ENCODE data around the gene MYZAP. TPM values are rescaled to one million over a fixed set of nuclear protein-coding genes. Genes with fewer than 3 reads are reported as not detected.

Gene MYZAP
- total and polyA plus RNA-seq, 10 donors: 4.1 to 26.2 (median 13.8) TPM

DNA sequence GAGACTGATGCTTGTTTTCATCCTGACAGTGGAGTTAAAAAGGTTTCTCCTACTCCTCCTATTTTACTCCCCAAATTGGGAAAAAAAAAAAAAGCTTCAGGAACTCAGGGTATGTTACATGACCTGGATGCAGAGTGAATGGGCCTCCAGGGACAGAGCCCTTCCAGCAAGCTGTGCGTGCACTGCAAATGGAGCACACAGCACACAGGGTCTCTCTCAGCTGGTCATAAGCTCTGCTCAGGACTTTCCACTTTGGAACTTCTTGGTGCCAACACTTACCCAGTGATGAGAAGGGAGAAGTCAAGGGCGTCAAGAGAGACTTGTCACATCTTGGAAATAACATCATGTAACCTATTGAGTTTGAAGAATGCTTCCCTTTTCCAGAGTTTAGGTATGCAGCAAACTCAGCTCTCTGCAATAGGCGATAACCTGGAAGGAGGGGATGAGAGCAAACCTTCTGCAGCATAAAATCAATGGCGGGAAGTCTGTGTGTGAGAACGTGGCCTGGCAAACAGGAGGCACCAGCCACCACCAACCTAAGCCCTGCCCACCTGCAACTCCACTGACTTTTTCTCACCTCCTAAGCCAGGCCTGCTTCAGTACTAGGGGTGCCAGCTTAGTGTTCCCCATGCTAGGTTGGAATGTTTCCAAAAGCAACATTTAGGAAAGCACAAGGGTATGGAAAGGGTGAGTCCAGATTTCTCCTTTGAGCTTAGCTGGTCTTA, 39.8 kb downstream of the MYZAP start:
- Histone ChIP-seq H3K4me1 (peaks cover 0 to 8% (median 0%) of the 10 kb centered on the region in 6 donors), H3K4me3 (no peak overlapping the region), H3K36me3 (peaks cover 0 to 27% (median 0%) of the 10 kb centered on the region in 6 donors), H3K9me3 (no peaks in the 10 kb centered on the region), H3K27me3 (replicated peaks in 1 of 7) (no peaks in the 10 kb centered on the region), H3K27ac (no peak overlapping the region)
- WGBS, 5 donors: 84 to 95% (median 93%) methylated on average over 5 of the region's 5 CpGs
- intact Hi-C loops (cut with DNase I; ENCODE audit: low total_unique reads): no loop called here
- no peak for DNase-seq
- no peak for TF ChIP-seq POLR2AphosphoS5 (IDR thresholded peaks at IDR 0.05)
- TF ChIP-seq POLR2A (IDR thresholded peaks at IDR 0.05): no peak
- TF ChIP-seq, protein P1, sequence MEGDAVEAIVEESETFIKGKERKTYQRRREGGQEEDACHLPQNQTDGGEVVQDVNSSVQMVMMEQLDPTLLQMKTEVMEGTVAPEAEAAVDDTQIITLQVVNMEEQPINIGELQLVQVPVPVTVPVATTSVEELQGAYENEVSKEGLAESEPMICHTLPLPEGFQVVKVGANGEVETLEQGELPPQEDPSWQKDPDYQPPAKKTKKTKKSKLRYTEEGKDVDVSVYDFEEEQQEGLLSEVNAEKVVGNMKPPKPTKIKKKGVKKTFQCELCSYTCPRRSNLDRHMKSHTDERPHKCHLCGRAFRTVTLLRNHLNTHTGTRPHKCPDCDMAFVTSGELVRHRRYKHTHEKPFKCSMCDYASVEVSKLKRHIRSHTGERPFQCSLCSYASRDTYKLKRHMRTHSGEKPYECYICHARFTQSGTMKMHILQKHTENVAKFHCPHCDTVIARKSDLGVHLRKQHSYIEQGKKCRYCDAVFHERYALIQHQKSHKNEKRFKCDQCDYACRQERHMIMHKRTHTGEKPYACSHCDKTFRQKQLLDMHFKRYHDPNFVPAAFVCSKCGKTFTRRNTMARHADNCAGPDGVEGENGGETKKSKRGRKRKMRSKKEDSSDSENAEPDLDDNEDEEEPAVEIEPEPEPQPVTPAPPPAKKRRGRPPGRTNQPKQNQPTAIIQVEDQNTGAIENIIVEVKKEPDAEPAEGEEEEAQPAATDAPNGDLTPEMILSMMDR (IDR thresholded peaks at IDR 0.05 in 8 of 11, conservative IDR thresholded peaks at IDR 0.05 in 3 of 11): no peak

DNA sequence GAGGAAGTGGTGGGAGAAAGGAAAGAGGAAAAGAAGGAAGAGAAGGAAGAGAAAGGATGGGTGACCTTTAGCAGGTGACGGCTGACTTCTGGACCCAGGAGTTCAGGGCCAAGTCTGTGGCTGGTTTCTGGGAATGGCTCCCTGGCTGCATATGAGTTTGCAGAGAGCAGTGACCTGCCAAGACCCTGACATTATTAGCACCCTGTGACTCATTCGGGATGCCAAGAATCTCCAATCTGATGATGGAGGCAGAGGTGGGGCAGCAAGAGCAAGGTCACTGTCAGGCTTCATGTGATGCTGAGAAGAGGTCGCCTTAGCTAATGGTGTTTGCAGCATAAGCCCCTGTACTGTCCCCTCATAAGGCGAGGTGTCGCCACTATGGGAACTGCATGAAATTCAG, 42.6 kb downstream of the MYZAP start:
- 81 to 89% (median 87%) methylated on average over 5 of the region's 5 CpGs for WGBS, 5 donors
- H3K36me3 ChIP-seq: peaks cover 0 to 46% (median 0%) of the 10 kb centered on the region in 6 donors
- peaks cover 0 to 4% (median 0%) of the 10 kb centered on the region in 6 donors for H3K4me1 ChIP-seq
- DNase-seq: no peak
- H3K27ac ChIP-seq: peak overlapping the region in 3 of 8 donors; percentile 52 to 71 (median 62)
- no peak overlapping the region for H3K4me3 ChIP-seq
- TF ChIP-seq, protein P1 (IDR thresholded peaks at IDR 0.05 in 8 of 11, conservative IDR thresholded peaks at IDR 0.05 in 3 of 11): no peak
- no peak for TF ChIP-seq POLR2A (IDR thresholded peaks at IDR 0.05)
- no peak for TF ChIP-seq POLR2AphosphoS5 (IDR thresholded peaks at IDR 0.05)
- no peaks in the 10 kb centered on the region for H3K27me3 ChIP-seq (replicated peaks in 1 of 7)
- intact Hi-C loops (cut with DNase I; ENCODE audit: low total_unique reads): no loop called here
- no peaks in the 10 kb centered on the region for H3K9me3 ChIP-seq

DNA sequence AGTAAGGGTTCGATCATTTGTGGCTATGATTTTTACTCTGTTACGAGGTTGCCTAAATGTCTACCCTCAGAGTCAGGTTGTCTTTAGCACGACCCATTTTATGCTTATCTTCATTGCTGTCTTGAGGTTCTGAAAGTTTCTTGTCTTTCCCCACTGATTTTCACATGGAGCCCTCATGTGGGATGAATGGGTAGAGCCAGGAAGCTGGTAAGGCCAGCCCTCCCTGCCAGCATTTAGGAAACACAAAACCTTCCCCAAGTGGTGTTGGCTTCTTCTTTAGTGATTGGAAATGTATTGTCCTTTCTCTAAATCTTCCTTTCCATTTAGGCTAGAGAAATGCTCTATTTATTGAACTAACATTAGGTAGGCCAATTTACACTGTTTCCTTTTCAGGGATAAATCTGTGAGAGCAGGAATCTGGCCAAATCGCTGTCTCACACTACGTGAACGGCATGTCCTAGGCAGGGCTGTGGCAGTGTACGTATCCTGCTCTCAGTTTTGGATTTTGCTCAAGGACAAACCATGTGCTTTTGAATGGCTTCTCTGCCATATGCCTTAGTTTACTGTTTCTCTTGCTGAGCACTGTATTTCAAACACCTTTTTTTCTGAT, 43.7 kb downstream of the MYZAP start:
- H3K36me3 ChIP-seq: peaks cover 0 to 47% (median 2%) of the 10 kb centered on the region in 6 donors
- H3K27ac ChIP-seq: peak overlapping the region in 7 of 8 donors; percentile 13 to 71 (median 46)
- H3K9me3 ChIP-seq: no peaks in the 10 kb centered on the region
- H3K27me3 ChIP-seq (replicated peaks in 1 of 7): no peaks in the 10 kb centered on the region
- TF ChIP-seq, protein P1 (IDR thresholded peaks at IDR 0.05 in 8 of 11, conservative IDR thresholded peaks at IDR 0.05 in 3 of 11): peak in 3 of 11 experiments; percentile 10 to 39 (median 17)
- no peak for TF ChIP-seq POLR2A (IDR thresholded peaks at IDR 0.05)
- 72 to 88% (median 81%) methylated on average over 7 of the region's 7 CpGs for WGBS, 5 donors
- H3K4me1 ChIP-seq: peaks cover 0 to 4% (median 0%) of the 10 kb centered on the region in 6 donors
- intact Hi-C loops (cut with DNase I; ENCODE audit: low total_unique reads): no loop called here
- DNase-seq: no peak
- H3K4me3 ChIP-seq: no peak overlapping the region

DNA sequence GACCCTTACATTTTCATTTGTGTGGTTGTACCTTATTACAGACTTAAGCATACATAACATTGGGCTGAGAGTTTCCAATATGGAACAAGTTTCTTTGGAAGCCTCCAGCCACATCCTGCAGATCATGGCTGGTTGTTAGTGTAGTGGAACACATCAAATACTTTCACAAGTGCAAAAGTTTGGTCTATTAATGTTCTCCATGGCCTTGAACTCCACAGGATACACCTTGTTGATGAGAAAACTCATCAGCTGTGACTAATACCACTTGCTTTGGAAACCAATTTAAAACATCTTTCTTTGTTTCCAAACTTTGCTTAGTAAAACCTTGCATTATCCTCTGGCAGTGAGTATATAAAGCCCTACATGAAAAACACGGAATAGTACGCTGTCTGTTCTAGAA, 46.1 kb downstream of the MYZAP start:
- 91 to 98% (median 92%) methylated on average over 2 of the region's 2 CpGs for WGBS, 5 donors
- Histone ChIP-seq H3K27me3 (replicated peaks in 1 of 7) (no peaks in the 10 kb centered on the region), H3K4me3 (no peak overlapping the region), H3K9me3 (no peaks in the 10 kb centered on the region), H3K4me1 (peaks cover 0 to 4% (median 0%) of the 10 kb centered on the region in 6 donors), H3K27ac (no peak overlapping the region), H3K36me3 (peaks cover 0 to 34% (median 2%) of the 10 kb centered on the region in 6 donors)
- no peak for DNase-seq
- intact Hi-C loops (cut with DNase I; ENCODE audit: low total_unique reads): no loop called here
- no peak for TF ChIP-seq POLR2AphosphoS5 (IDR thresholded peaks at IDR 0.05)
- TF ChIP-seq, protein P1 (IDR thresholded peaks at IDR 0.05 in 8 of 11, conservative IDR thresholded peaks at IDR 0.05 in 3 of 11): no peak

Measured in spleen (tissue), 11 donors.